Chondrocyte (in vitro differentiated cells): ENCODE results near the gene LRRC28. TPM values are rescaled to one million over a fixed set of nuclear protein-coding genes. Genes with fewer than 3 reads are reported as not detected.

Source experiments
- DNase-seq: peaks from one replicate; pipeline ENCODE4 v3.0.0; 2021; ENCODE audit warnings: mixed read lengths, low spot score
- H3K27ac Mint-ChIP-seq: one replicate; pipeline ENCODE4 v1.8.0; 2021; ENCODE audit warnings: mild to moderate bottlenecking, moderate library complexity, mixed read lengths; ENCODE audit not compliant: unreplicated experiment
- H3K27me3 Mint-ChIP-seq: 2 replicates; pipeline ENCODE4 v1.8.0; 2021; ENCODE audit warnings: low read depth, mixed read lengths
- H3K36me3 Mint-ChIP-seq: 2 replicates; pipeline ENCODE4 v1.8.0; 2021; ENCODE audit warnings: low read depth, mixed read lengths
- H3K4me1 Mint-ChIP-seq: 2 replicates; pipeline ENCODE4 v1.8.0; 2021; ENCODE audit warnings: low read depth, mild to moderate bottlenecking, mixed read lengths
- H3K4me3 Mint-ChIP-seq: one replicate; pipeline ENCODE4 v1.8.0; 2021; ENCODE audit warnings: mild to moderate bottlenecking, moderate library complexity, mixed read lengths; ENCODE audit not compliant: unreplicated experiment
- H3K9me3 Mint-ChIP-seq: 2 replicates; pipeline ENCODE4 v1.8.0; 2021; ENCODE audit warnings: low read depth, mixed read lengths
- long read RNA-seq: library from polyadenylated mRNA; stranded (forward); transcript quantifications from one replicate; pipeline ENCODE4 v2.0.0, GENCODE V29; 2021
- total RNA-seq: library from RNA; stranded (reverse); gene quantifications from 3 replicates; pipeline ENCODE4 v1.2.1, GENCODE V29; 2021
- TF ChIP-seq, protein P1 (sequence below): fragments of 200-600 bp; sonication (generic); IDR thresholded peaks from 2 replicates; pipeline ENCODE4 v1.5.0; 2021; ENCODE audit warnings: antibody characterized with exemption, mild to moderate bottlenecking, moderate library complexity

Gene LRRC28
- 28.5 to 36.3 TPM (median 35.8 TPM) in 3 replicates for total RNA-seq
- long read RNA-seq, full-length matches to known transcripts, result 12 of 35 reads
- long read RNA-seq, partial matches to known transcripts, result 5 of 35 reads
- long read RNA-seq, other reads (novel, unspliced or antisense), result 18 of 35 reads

DNA sequence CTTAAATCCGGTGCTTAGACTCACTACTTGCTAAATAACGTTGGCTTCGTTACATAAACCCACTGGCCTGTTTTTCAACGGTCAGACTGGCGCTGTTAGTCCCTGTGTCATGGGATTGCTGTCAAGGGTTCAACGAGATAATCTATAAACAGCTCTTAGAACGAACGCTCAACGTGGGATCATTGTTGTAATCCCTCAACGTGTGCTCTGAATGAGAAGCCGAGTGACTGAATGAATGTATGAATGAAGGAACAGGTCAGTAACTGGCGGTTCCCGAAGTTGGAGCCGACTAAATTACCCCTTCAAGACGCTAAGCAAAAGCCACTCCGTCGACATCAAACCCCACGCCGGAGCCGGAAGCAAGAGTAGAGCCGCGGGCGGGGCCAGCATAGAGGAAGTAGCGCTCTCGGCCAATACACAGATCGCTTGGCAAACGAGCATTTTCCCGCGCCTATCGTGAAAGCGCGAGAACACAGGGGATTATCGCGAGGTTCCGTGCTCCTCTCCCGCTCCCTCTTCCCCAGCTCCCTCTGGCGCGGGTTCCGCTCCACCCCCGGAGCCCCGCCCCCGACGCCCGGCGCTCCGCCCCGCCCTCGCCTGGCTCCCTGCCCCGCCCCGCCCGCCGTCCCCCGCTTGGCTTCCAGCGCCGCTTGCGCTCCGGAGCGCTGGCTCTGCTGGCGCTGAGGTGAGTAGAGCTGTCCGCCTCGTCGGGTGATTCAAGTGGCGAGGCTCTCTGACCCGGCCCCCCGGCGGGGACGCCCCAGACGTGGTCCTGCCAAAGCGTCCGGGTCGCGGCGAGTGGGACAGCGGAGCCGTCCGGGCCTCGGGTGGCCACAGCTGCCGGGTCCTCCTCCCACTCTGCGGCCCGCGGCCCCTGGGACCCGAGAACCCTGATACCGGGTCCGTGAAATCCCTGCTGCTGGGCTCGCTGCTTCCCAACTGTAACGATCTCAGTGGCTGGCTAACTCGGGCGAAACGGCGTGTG is at the start of gene LRRC28:
Gene LRRC28, plus strand, starts transcription at position 625 of the 985 bp plus-strand sequence. CDS start 4,477 bp downstream, outside the sequence.
- peaks cover under 1% of the 10 kb centered on the region for H3K36me3 Mint-ChIP-seq
- no peaks in the 10 kb centered on the region for H3K27me3 Mint-ChIP-seq
- peaks cover 35% of the 10 kb centered on the region for H3K4me1 Mint-ChIP-seq
- H3K4me3 Mint-ChIP-seq, result no peak within 1 kb of the TSS
- H3K9me3 Mint-ChIP-seq, result no peaks in the 10 kb centered on the region
- H3K27ac Mint-ChIP-seq, result peak within 1 kb of the TSS; percentile 92
- DNase-seq, result peak; percentile 98
- TF ChIP-seq, protein P1, sequence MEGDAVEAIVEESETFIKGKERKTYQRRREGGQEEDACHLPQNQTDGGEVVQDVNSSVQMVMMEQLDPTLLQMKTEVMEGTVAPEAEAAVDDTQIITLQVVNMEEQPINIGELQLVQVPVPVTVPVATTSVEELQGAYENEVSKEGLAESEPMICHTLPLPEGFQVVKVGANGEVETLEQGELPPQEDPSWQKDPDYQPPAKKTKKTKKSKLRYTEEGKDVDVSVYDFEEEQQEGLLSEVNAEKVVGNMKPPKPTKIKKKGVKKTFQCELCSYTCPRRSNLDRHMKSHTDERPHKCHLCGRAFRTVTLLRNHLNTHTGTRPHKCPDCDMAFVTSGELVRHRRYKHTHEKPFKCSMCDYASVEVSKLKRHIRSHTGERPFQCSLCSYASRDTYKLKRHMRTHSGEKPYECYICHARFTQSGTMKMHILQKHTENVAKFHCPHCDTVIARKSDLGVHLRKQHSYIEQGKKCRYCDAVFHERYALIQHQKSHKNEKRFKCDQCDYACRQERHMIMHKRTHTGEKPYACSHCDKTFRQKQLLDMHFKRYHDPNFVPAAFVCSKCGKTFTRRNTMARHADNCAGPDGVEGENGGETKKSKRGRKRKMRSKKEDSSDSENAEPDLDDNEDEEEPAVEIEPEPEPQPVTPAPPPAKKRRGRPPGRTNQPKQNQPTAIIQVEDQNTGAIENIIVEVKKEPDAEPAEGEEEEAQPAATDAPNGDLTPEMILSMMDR, result no peak

DNA sequence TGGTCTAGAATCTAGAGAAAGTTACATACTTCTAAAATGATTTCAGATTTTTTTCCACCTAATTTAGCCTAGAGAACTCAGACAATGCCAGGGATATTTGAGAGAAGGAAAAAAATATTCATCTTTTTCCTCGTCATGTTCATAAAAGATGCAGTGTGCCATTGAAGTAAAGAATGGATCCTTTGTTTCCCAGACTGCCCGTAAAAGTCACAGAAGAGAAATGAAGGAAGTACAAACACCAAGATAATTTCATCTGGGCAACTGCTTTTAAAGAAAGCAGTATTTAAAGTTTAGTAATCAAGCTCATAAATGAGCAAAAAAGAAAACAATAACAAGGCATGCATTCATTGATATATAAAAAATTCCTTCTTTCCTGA is 49.1 kb upstream of the LRRC28 start:
- peaks cover 25% of the 10 kb centered on the region for H3K36me3 Mint-ChIP-seq
- H3K9me3 Mint-ChIP-seq, result peaks cover 9% of the 10 kb centered on the region
- TF ChIP-seq, protein P1, result no peak
- no peak overlapping the region for H3K27ac Mint-ChIP-seq
- H3K27me3 Mint-ChIP-seq, result no peaks in the 10 kb centered on the region
- H3K4me3 Mint-ChIP-seq, result no peak overlapping the region
- no peaks in the 10 kb centered on the region for H3K4me1 Mint-ChIP-seq
- no peak for DNase-seq

DNA sequence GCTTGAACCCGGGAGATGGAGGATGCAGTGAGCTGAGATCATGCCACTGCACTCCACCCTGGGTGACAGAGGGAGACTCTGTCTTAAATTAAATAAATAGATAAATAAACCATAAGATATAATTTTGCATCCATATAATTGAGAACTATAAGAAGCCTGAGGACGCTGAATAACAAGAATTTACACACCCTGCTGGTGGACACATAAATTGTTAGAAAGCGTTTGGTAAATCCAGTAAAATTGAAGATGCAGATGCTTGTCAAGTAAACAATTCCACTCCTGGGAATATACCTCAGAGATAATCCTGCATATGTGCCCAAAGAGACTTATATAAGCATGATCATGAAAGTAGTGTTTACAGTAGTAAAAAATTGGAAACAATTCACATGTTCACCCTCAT is 43.6 kb upstream of the LRRC28 start:
- TF ChIP-seq, protein P1, result peak; percentile 56
- Mint-ChIP-seq H3K9me3 (peaks cover 9% of the 10 kb centered on the region), H3K4me1 (peaks cover 13% of the 10 kb centered on the region), H3K4me3 (no peak overlapping the region), H3K27ac (no peak overlapping the region), H3K27me3 (no peaks in the 10 kb centered on the region), H3K36me3 (peaks cover 14% of the 10 kb centered on the region)
- DNase-seq, result no peak

DNA sequence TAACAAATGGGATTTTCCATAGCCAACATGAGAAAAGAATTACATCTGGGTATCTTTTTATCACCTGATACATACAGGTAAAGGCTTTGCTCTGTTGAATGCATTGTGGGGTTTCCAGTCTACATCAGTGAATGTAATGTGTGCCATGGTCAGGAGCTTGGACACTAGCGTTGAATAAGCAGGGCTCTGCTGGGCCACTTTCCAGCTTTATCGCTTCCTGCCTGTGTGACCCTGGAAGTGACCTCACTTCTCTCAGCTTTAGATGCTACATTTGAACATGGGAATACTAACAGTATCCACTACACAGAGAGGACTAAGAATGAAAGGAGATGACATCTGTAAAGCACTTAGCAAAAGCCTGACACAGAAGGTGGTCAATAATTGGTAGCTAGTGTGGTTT is 42.0 kb upstream of the LRRC28 start:
- Mint-ChIP-seq H3K36me3 (peaks cover 10% of the 10 kb centered on the region), H3K27ac (no peak overlapping the region), H3K27me3 (no peaks in the 10 kb centered on the region), H3K4me3 (no peak overlapping the region), H3K4me1 (peaks cover 14% of the 10 kb centered on the region), H3K9me3 (peaks cover 9% of the 10 kb centered on the region)
- DNase-seq, result no peak
- TF ChIP-seq, protein P1, result no peak

DNA sequence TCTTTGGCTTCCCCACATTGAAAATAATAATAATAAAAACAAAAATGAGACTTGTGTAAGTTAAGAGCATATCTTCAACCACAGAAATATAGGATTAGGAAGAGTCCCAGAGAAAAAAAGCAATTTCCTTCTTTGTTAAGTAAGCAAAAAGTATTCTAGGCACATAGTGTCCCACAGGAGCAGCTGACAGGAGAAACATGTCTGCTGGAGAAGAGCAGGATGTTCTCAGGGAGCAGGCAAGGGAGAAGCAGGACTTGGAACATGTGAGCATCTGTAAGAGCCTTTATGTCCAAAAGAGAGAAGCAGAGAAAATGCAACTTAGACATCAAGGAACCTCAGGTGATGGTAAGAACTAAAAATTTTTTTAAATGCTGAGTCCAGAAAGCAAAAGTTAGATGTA is 40.9 kb upstream of the LRRC28 start:
- H3K27ac Mint-ChIP-seq, result no peak overlapping the region
- TF ChIP-seq, protein P1, result no peak
- H3K4me3 Mint-ChIP-seq, result no peak overlapping the region
- H3K4me1 Mint-ChIP-seq, result peaks cover 14% of the 10 kb centered on the region
- H3K36me3 Mint-ChIP-seq, result peaks cover 12% of the 10 kb centered on the region
- peaks cover 9% of the 10 kb centered on the region for H3K9me3 Mint-ChIP-seq
- no peaks in the 10 kb centered on the region for H3K27me3 Mint-ChIP-seq
- DNase-seq, result no peak
